K562 (cell line): Measurements from ENCODE around the gene UFSP1. TPM values are rescaled to one million over a fixed set of nuclear protein-coding genes. Genes with fewer than 3 reads are reported as not detected.

Experiments used
- ATAC-seq: fragments of 200-7000 bp; cut with Tn5 transposase; 3 replicates; pipeline ENCODE4 v1.9.1; 2020; ENCODE audit warnings: moderate library complexity
- BruUV-seq: library from RNA; stranded (reverse); fragments of 400-500 nt; replicated peaks from 2 replicates; lab custom pipeline; 2021; lab: Mats Ljungman, UMichigan
- CTCF ChIA-PET: fragments of 300-600 bp; formaldehyde crosslinking; extraction: SDS; loops from one replicate; lab custom pipeline; 2021; ENCODE audit warnings: low intra/inter-chr PET ratio; lab: Yijun Ruan, JAX
- POLR2A ChIA-PET: fragments of 300-600, 350-650 bp; sonication (Branson Sonifier 250); formaldehyde crosslinking; extraction: SDS; loops from one replicate; lab custom pipeline; 2021; ENCODE audit warnings: antibody characterized with exemption, inconsistent platforms; lab: Yijun Ruan, JAX
- DNase-seq, 4 experiments: peaks; one replicate each; pipeline versions ENCODE4 v3.0.0 to v3.0.0-alpha.2; 2011 to 2018; ENCODE audit warnings: low spot score in 3 of 4, mixed read lengths in 3 of 4; ENCODE audit errors: extremely low read depth in 1 of 4
- FAIRE-seq: peaks from 2 replicates; lab custom pipeline; 2011; peaks lifted over from hg19 to GRCh38; lab: Jason Lieb, UNC
- H2AFZ ChIP-seq: 2 replicates; pipeline ENCODE4 v1.6.0; 2011; ENCODE audit warnings: low read depth, low read length, control low read depth, inconsistent platforms
- H3K27ac ChIP-seq: fragments of 200-600 bp; 3 replicates; pipeline ENCODE4 v1.8.0; 2011; ENCODE audit warnings: low read depth, mild to moderate bottlenecking, control low read depth, inconsistent platforms, low read length, moderate library complexity, mixed read lengths; ENCODE audit errors: extremely low read depth
- H3K27me3 ChIP-seq, 2 experiments: fragments of 300-600 bp in 1 of 2; 2 replicates in 1 of 2; 3 replicates in 1 of 2; pipeline versions ENCODE4 v1.6.0 to v1.8.0; 2011; ENCODE audit warnings: inconsistent platforms in 2 of 2, low read length in 2 of 2, mild to moderate bottlenecking in 1 of 2, mixed read lengths in 1 of 2, moderate library complexity in 1 of 2; ENCODE audit not compliant: control insufficient read depth in 2 of 2, insufficient read depth in 2 of 2
- H3K36me3 ChIP-seq: fragments of 300-600 bp; 3 replicates; pipeline ENCODE4 v1.8.0; 2011; ENCODE audit warnings: mild to moderate bottlenecking, low read length, inconsistent platforms; ENCODE audit not compliant: control insufficient read depth, insufficient read depth
- H3K4me1 ChIP-seq, 2 experiments: fragments of 200-600 bp in 1 of 2; replicated peaks in 1 of 2; 2 replicates in 1 of 2; 3 replicates in 1 of 2; pipeline versions ENCODE4 v1.5.1 to v1.8.0; 2011; ENCODE audit warnings: inconsistent platforms in 2 of 2, low read length in 2 of 2, mild to moderate bottlenecking in 1 of 2, mixed read lengths in 1 of 2, moderate library complexity in 1 of 2; ENCODE audit not compliant: control insufficient read depth in 2 of 2, insufficient read depth in 2 of 2
- H3K4me2 ChIP-seq: 2 replicates; pipeline ENCODE4 v1.6.1; 2011; ENCODE audit warnings: low read length, control low read depth, inconsistent platforms, mixed read lengths; ENCODE audit not compliant: insufficient read depth
- H3K4me3 ChIP-seq: fragments of 200-600 bp; sonication (generic), shearing (Covaris generic); 2 replicates; pipeline ENCODE4 v1.5.1; 2016; ENCODE audit warnings: control low read depth, inconsistent platforms
- H3K79me2 ChIP-seq: fragments of 200-600 bp; 3 replicates; pipeline ENCODE4 v1.8.0; 2011; ENCODE audit warnings: low read length, inconsistent platforms; ENCODE audit not compliant: control insufficient read depth, insufficient read depth
- H3K9ac ChIP-seq, 2 experiments: 2 replicates each; pipeline versions ENCODE4 v1.6.0 to v1.6.1; 2011; ENCODE audit warnings: low read depth in 2 of 2, low read length in 2 of 2, control low read depth in 1 of 2, inconsistent platforms in 1 of 2, mild to moderate bottlenecking in 1 of 2, mixed read lengths in 1 of 2; ENCODE audit not compliant: insufficient read depth in 1 of 2
- H3K9me1 ChIP-seq: one replicate; pipeline ENCODE4 v1.6.0; 2011; ENCODE audit warnings: inconsistent platforms, mild to moderate bottlenecking, low read length, moderate library complexity; ENCODE audit not compliant: control insufficient read depth, insufficient read depth
- H3K9me3 ChIP-seq: replicated peaks from 2 replicates; pipeline ENCODE4 v1.5.1; 2011; ENCODE audit warnings: low read depth, low read length, inconsistent platforms; ENCODE audit not compliant: control insufficient read depth, insufficient read depth
- H4K20me1 ChIP-seq: replicated peaks from 2 replicates; pipeline ENCODE4 v1.6.1; 2011; ENCODE audit warnings: low read length, inconsistent platforms, mixed read lengths; ENCODE audit not compliant: control insufficient read depth, insufficient read depth
- CBFA2T3 ChIP-seq: fragments of 450-650 bp; IDR thresholded peaks from 2 replicates; pipeline ENCODE4 v1.6.1; 2017
- NCOA6 ChIP-seq: fragments of 450-650 bp; IDR thresholded peaks from 2 replicates; pipeline ENCODE4 v1.6.1; 2017; ENCODE audit warnings: mild to moderate bottlenecking
- NR2C1 ChIP-seq, 2 experiments: fragments of 450-650 bp; IDR thresholded peaks; 2 replicates each; pipeline ENCODE4 v1.6.1; 2017; ENCODE audit warnings: mild to moderate bottlenecking in 2 of 2, antibody characterized with exemption in 1 of 2, inconsistent platforms in 1 of 2, missing compliant biosample characterization in 1 of 2, missing genetic modification characterization in 1 of 2
- SOX6 ChIP-seq: fragments of 450-650 bp; IDR thresholded peaks from 2 replicates; pipeline ENCODE4 v1.6.1; 2014; ENCODE audit warnings: mild to moderate bottlenecking
- TAF7 ChIP-seq: fragments of 450-650 bp; IDR thresholded peaks from 2 replicates; pipeline ENCODE4 v1.6.1; 2016; ENCODE audit warnings: missing genetic modification characterization, missing compliant biosample characterization
- XRCC5 ChIP-seq: fragments of 200-400 bp; formaldehyde crosslinking; IDR thresholded peaks from 2 replicates; pipeline ENCODE4 v1.6.1; 2017; ENCODE audit warnings: low read depth, mild to moderate bottlenecking, low read length
- ZNF133 ChIP-seq: fragments of 250-450 bp; sonication (Bioruptor Pico); IDR thresholded peaks from 2 replicates; pipeline ENCODE4 v1.4.0; 2020; ENCODE audit warnings: mild to moderate bottlenecking
- ZNF347 ChIP-seq: fragments of 450-650 bp; formaldehyde crosslinking; IDR thresholded peaks from 2 replicates; pipeline ENCODE4 v1.4.0; 2020; ENCODE audit warnings: low read depth, mild to moderate bottlenecking, moderate library complexity
- WGBS: fragments of 100-300 bp; shearing (Covaris generic); methylation state at CpG from one replicate; pipeline ENCODE4 v1.1.6; 2016; ENCODE audit warnings: low coverage, mixed read lengths; ENCODE audit not compliant: insufficient coverage; ENCODE audit errors: missing lambda C conversion rate; 5-methylcytosine and 5-hydroxymethylcytosine counted together
- in situ Hi-C: fragments of 300-500 bp; cut with MboI; formaldehyde crosslinking; loops from 4 replicates; pipeline ENCODE4 v1.15.0; 2018; ENCODE audit warnings: inconsistent platforms, mixed read lengths
- intact Hi-C: fragments of 100-400 bp; cut with micrococcal nuclease; formaldehyde crosslinking; loops from 2 replicates; pipeline ENCODE4 v1.14.2; 2022
- polyA plus RNA-seq, 8 experiments: library from polyadenylated mRNA; depleted of rRNA in 4 of 8; stranded (reverse) in 5 of 8; unstranded in 3 of 8; fragments of >200 nt; fragmentation: Nextera tagmentation in 2 of 8; fragmentation: Illumina TruSeq in 1 of 8; extraction: Ambion mirVana in 2 of 8; extraction: Trizol in 1 of 8; gene quantifications; 2 replicates each; pipeline versions ENCODE4 v1.2.1 to v1.2.3, GENCODE V29; 2011 to 2014; ENCODE audit warnings: inconsistent platforms in 1 of 8, missing spikeins in 1 of 8
- total RNA-seq, 7 experiments: library from RNA; depleted of rRNA in 6 of 7; stranded (reverse); fragments of >200 nt in 6 of 7; fragmentation: Illumina TruSeq in 2 of 7; extraction: Trizol in 2 of 7; gene quantifications; 2 replicates each; pipeline versions ENCODE4 v1.2.1 to v1.2.3, GENCODE V29; 2011 to 2021; ENCODE audit warnings: low replicate concordance in 1 of 7
- TF ChIP-seq, protein P1 (sequence below): fragments of 250-450 bp; sonication (Bioruptor Pico); IDR thresholded peaks from 2 replicates; pipeline ENCODE4 v1.4.0; 2020; ENCODE audit warnings: mild to moderate bottlenecking
- TF ChIP-seq, protein P2 (sequence below): fragments of 250-450 bp; sonication (Bioruptor Pico); IDR thresholded peaks from 2 replicates; pipeline ENCODE4 v1.8.0; 2022; ENCODE audit warnings: inconsistent platforms, mild to moderate bottlenecking, moderate library complexity, borderline replicate concordance
- TF ChIP-seq, protein P3 (sequence below): fragments of 450-650 bp; IDR thresholded peaks from 2 replicates; pipeline ENCODE4 v1.6.1; 2018; ENCODE audit warnings: mild to moderate bottlenecking, low read depth; ENCODE audit not compliant: partially characterized antibody
- TF ChIP-seq, protein P4 (sequence below): sonication (generic); formaldehyde crosslinking; IDR thresholded peaks from 2 replicates; pipeline ENCODE4 v1.4.0; 2020; ENCODE audit warnings: mild to moderate bottlenecking, missing genetic modification reagents

The UFSP1 gene
- total and polyA plus RNA-seq, 9 of the 15 experiments (the other 6 are each of a cell fraction or from before 2014, with no cell fraction given) = 0.50 to 18.8 (median 2.1) TPM

DNA sequence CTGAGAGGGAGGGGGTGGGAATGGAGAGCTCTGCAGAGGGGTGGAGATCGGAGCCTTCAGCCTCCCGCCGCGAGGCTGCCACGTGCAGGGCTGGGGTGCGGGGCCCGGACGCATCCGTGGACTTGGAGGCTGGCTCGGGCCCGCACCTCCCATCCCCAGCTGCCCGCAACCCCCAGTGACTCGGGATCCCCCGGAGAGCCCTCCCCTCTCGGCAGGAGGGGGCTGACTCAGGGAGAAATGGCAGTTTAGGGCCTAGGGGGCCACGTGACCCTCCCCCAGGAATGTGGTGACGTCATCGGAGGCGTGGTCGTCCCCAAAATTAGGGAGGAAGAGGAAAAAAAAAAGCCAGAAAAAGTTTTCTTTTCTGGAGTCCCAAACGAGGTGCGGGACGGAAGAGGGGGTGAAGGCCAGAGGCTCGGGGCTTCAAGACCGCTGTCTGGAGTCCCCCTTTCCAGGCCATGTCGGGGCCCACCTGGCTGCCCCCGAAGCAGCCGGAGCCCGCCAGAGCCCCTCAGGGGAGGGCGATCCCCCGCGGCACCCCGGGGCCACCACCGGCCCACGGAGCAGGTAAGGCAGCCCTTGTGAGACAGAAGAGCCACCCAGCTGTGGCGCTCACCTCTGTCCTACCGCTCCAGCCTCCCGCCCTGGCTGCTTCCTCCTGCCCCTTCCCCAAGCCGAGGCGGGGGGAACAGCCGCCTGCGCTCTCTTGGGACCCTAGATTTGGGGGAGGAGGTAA lies 22.3 kb downstream of the UFSP1 start, which contains the start of gene TRIP6:
Gene TRIP6 (plus strand): TSS at position 348 of the 736 bp plus-strand sequence. CDS start 111 bp downstream, at position 459.
- peak; percentile 91 for FAIRE-seq
- TF ChIP-seq XRCC5 (peak; percentile 68; the same call in 1 of the 2 replicates), TAF7 (tag) (no peak; the same call in 1 of the 2 replicates), CBFA2T3 (peak; percentile 45), NCOA6 (no peak), ZNF347 (no peak), NR2C1 (IDR thresholded peaks at IDR 0.05) (no peak), NR2C1 (tag; IDR thresholded peaks at IDR 0.05) (no peak), SOX6 (peak; percentile 54), ZNF133 (CRISPR knock-in tag) (no peak)
- TF ChIP-seq, protein P1, sequence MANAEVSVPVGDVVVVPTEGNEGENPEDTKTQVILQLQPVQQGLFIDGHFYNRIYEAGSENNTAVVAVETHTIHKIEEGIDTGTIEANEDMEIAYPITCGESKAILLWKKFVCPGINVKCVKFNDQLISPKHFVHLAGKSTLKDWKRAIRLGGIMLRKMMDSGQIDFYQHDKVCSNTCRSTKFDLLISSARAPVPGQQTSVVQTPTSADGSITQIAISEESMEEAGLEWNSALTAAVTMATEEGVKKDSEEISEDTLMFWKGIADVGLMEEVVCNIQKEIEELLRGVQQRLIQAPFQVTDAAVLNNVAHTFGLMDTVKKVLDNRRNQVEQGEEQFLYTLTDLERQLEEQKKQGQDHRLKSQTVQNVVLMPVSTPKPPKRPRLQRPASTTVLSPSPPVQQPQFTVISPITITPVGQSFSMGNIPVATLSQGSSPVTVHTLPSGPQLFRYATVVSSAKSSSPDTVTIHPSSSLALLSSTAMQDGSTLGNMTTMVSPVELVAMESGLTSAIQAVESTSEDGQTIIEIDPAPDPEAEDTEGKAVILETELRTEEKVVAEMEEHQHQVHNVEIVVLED (CRISPR knock-in tag) = no peak
- TF ChIP-seq, protein P2, sequence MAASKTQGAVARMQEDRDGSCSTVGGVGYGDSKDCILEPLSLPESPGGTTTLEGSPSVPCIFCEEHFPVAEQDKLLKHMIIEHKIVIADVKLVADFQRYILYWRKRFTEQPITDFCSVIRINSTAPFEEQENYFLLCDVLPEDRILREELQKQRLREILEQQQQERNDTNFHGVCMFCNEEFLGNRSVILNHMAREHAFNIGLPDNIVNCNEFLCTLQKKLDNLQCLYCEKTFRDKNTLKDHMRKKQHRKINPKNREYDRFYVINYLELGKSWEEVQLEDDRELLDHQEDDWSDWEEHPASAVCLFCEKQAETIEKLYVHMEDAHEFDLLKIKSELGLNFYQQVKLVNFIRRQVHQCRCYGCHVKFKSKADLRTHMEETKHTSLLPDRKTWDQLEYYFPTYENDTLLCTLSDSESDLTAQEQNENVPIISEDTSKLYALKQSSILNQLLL (CRISPR knock-in tag) = no peak; the same call in 1 of the 2 replicates
- TF ChIP-seq, protein P3, sequence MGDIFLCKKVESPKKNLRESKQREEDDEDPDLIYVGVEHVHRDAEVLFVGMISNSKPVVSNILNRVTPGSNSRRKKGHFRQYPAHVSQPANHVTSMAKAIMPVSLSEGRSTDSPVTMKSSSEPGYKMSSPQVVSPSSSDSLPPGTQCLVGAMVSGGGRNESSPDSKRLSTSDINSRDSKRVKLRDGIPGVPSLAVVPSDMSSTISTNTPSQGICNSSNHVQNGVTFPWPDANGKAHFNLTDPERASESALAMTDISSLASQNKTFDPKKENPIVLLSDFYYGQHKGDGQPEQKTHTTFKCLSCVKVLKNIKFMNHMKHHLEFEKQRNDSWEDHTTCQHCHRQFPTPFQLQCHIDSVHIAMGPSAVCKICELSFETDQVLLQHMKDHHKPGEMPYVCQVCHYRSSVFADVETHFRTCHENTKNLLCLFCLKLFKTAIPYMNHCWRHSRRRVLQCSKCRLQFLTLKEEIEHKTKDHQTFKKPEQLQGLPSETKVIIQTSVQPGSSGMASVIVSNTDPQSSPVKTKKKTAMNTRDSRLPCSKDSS = no peak
- TF ChIP-seq, protein P4, sequence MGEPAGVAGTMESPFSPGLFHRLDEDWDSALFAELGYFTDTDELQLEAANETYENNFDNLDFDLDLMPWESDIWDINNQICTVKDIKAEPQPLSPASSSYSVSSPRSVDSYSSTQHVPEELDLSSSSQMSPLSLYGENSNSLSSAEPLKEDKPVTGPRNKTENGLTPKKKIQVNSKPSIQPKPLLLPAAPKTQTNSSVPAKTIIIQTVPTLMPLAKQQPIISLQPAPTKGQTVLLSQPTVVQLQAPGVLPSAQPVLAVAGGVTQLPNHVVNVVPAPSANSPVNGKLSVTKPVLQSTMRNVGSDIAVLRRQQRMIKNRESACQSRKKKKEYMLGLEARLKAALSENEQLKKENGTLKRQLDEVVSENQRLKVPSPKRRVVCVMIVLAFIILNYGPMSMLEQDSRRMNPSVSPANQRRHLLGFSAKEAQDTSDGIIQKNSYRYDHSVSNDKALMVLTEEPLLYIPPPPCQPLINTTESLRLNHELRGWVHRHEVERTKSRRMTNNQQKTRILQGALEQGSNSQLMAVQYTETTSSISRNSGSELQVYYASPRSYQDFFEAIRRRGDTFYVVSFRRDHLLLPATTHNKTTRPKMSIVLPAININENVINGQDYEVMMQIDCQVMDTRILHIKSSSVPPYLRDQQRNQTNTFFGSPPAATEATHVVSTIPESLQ = 0 out of 2 replicates have a peak, but pooled peaks have one; percentile 48

More for the DNA sequence above, 22.3 kb downstream of the UFSP1 start, which contains the start of gene TRIP6:
- Histone ChIP-seq H3K79me2 (peaks cover 31% of the 10 kb centered on the region), H3K4me3 (peak within 1 kb of the TSS; percentile 90), H2AFZ (peak within 1 kb of the TSS; percentile 82), H3K9me1 (no peaks in the 10 kb centered on the region), H3K9me3 (no peaks in the 10 kb centered on the region), H4K20me1 (no peaks in the 10 kb centered on the region), H3K4me1 (peaks cover 18 to 52% of the 10 kb centered on the region in 2 experiments), H3K27me3 (no peaks in the 10 kb centered on the region), H3K27ac (peak within 1 kb of the TSS; percentile 97), H3K36me3 (peaks cover 47% of the 10 kb centered on the region; the same call in 2 of the 3 replicates), H3K4me2 (peak within 1 kb of the TSS; percentile 95), H3K9ac (peak within 1 kb of the TSS; percentile 98)
- in situ Hi-C loops = no loop called here
- ChIA-PET CTCF (no interaction called here), POLR2A (interaction anchor here (0.6 to 1.0 kb wide), 4 partner anchors 11 to 438 kb away, joined by 3 to 6 read pairs (median 3); no protein-coding TSS in a partner anchor)
- DNase-seq (peak; percentile 97 to 99 (median 99)), ATAC-seq (peak; percentile 87)
- intact Hi-C loops = no loop called here
- BruUV-seq = TSS peak; percentile 85
- WGBS = 1% methylated on average over 39 of the region's 42 CpGs
